Body of pancreas (tissue), 4 donors: Measurements from ENCODE around the gene C4orf33. TPM values are rescaled to one million over a fixed set of nuclear protein-coding genes. Genes with fewer than 3 reads are reported as not detected.

Experiments used
- ATAC-seq: fragments of 150-250 bp; one replicate; pipeline ENCODE4 v1.9.1; 2016
- DNase-seq, 4 donors: peaks; one replicate each; pipeline ENCODE4 v3.0.0-alpha.2; 2019
- H3K27ac ChIP-seq, 4 donors: fragments of 200-600 bp; sonication (generic); 1 replicate in 3 of 4; 2 replicates in 1 of 4; pipeline versions ENCODE4 v1.5.1 to v1.6.1; 2016 to 2019; ENCODE audit warnings: mild to moderate bottlenecking in 1 of 4, mixed read lengths in 1 of 4, moderate library complexity in 1 of 4
- H3K27me3 ChIP-seq, 2 donors: fragments of 200-600 bp; sonication (generic); one replicate each; pipeline ENCODE4 v1.6.0; 2016; ENCODE audit warnings: mild to moderate bottlenecking in 1 of 2
- H3K36me3 ChIP-seq, 2 donors: fragments of 200-600 bp; sonication (generic); replicated peaks in 1 of 2; 2 replicates each; pipeline ENCODE4 v1.5.1; 2016; ENCODE audit warnings: low read depth in 2 of 2; ENCODE audit not compliant: insufficient read depth in 1 of 2
- H3K4me1 ChIP-seq: fragments of 200-600 bp; sonication (generic); one replicate; pipeline ENCODE4 v1.6.0; 2016
- H3K4me3 ChIP-seq, 2 donors: fragments of 200-600 bp; sonication (generic); 1 replicate in 1 of 2; 2 replicates in 1 of 2; pipeline ENCODE4 v1.5.1; 2016 to 2019
- H3K9me3 ChIP-seq, 3 donors: fragments of 200-600 bp; sonication (generic); 1 replicate in 2 of 3; 2 replicates in 1 of 3; pipeline ENCODE4 v1.5.1; 2016
- CTCF ChIP-seq, 7 experiments: fragments of 450-650 bp in 4 of 7; fragments of 200-600 bp in 3 of 7; sonication (generic) in 3 of 7; IDR thresholded peaks; one replicate each; pipeline ENCODE4 v1.5.1; 2016 to 2019; ENCODE audit warnings: antibody characterized with exemption in 7 of 7
- POLR2A ChIP-seq, 3 donors: fragments of 450-650 bp; IDR thresholded peaks; one replicate each; pipeline ENCODE4 v1.6.1; 2016; ENCODE audit warnings: antibody characterized with exemption in 3 of 3, mild to moderate bottlenecking in 2 of 3
- WGBS, 2 donors: methylation state at CpG; one replicate each; pipeline ENCODE4 v1.1.5; 2017; 5-methylcytosine and 5-hydroxymethylcytosine counted together
- intact Hi-C: fragments of 100-400 bp; cut with DNase I; formaldehyde crosslinking; loops from one replicate; pipeline ENCODE4 v1.15.1; 2023
- total RNA-seq, 2 donors: library from RNA; depleted of rRNA; stranded (reverse); fragments of >200 nt; gene quantifications; one replicate each; pipeline ENCODE4 v1.1.0, GENCODE V29; 2016

Gene C4orf33
- total RNA-seq, 2 donors from 2014 or later = 12.2 to 14.3 TPM

DNA sequence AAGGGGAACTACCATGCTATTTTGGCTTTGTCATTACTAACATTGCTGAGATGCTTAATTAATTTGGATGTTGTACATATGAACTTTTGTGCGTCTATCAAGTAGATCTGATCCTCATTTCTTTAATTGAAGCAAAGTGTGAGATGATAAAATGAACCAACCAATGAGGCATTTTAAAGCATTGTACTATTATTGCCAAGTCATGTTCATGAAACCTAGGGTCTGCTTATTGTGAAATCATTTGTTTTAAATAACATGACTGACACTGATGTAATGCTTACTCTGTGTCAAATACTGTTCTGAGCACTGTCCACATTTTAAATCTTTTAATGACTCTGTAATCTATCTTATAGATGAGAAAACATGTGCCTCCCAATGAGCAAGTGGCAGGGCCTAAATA is 57.7 kb downstream of the C4orf33 start:
- intact Hi-C loops = no loop called here
- Histone ChIP-seq H3K4me1 (no peaks in the 10 kb centered on the region), H3K36me3 (no peaks in the 10 kb centered on the region), H3K27ac (no peak overlapping the region), H3K9me3 (no peaks in the 10 kb centered on the region), H3K27me3 (no peaks in the 10 kb centered on the region), H3K4me3 (no peak overlapping the region)
- WGBS, 2 donors = 27 to 68% methylated on average over 1 of the region's 1 CpG
- no peak for ATAC-seq
- no peak for DNase-seq
- TF ChIP-seq POLR2A (IDR thresholded peaks at IDR 0.05) (no peak), CTCF (IDR thresholded peaks at IDR 0.05) (no peak)

DNA sequence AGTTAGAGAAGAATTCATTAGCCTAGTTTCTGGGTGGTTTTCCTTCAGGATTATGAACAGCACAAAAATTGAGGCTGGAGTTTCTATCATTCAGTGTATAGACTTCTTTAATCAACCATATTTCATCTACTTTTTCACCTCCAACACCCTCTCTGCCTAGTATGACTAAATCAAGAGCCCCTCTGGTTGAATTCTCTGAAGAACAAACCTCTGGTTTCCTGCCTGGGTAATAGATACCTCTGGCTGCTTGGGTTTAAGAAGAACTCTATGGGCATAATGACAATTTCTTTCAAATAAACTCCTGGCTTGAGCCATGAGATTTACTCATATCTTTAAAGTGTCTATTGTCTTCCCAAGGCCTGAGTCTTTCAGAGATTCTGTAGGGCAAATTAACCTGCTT is 66.5 kb downstream of the C4orf33 start:
- H3K4me1 ChIP-seq = peaks cover 3% of the 10 kb centered on the region
- DNase-seq (no peak), ATAC-seq (no peak)
- intact Hi-C loops = no loop called here
- no peak overlapping the region for H3K4me3 ChIP-seq
- no peaks in the 10 kb centered on the region for H3K27me3 ChIP-seq
- H3K27ac ChIP-seq = no peak overlapping the region
- no peaks in the 10 kb centered on the region for H3K36me3 ChIP-seq
- no peaks in the 10 kb centered on the region for H3K9me3 ChIP-seq
- TF ChIP-seq CTCF (IDR thresholded peaks at IDR 0.05) (no peak), POLR2A (IDR thresholded peaks at IDR 0.05) (no peak)

DNA sequence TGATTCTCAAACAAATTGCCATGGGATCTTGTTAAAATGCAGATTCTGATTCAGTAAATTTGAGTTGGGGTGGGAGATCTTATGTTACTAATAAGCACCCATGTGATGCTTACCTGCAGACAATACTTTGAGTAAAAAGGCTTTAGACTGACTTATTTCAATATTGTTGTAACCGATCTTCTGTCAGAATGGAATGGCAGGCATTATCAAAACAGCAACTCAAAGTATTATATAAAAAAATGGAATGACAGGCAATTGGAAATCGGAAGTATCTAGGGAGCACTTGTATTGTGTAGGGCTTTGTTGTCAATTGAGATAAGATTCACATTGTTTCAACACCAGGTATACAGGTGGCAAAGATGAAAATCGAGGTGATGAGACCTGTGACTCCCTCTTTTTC is 67.5 kb downstream of the C4orf33 start:
- H3K27ac ChIP-seq = no peak overlapping the region
- DNase-seq (no peak), ATAC-seq (no peak)
- peaks cover 11% of the 10 kb centered on the region for H3K4me1 ChIP-seq
- TF ChIP-seq CTCF (IDR thresholded peaks at IDR 0.05) (no peak), POLR2A (IDR thresholded peaks at IDR 0.05) (no peak)
- no peaks in the 10 kb centered on the region for H3K36me3 ChIP-seq
- no peaks in the 10 kb centered on the region for H3K9me3 ChIP-seq
- intact Hi-C loops = no loop called here
- no peak overlapping the region for H3K4me3 ChIP-seq
- no peaks in the 10 kb centered on the region for H3K27me3 ChIP-seq
- WGBS, 2 donors = 64 to 74% methylated on average over 3 of the region's 3 CpGs

- WGBS, 2 donors = 73 to 79% methylated on average over 3 of the region's 3 CpGs
- intact Hi-C loops = no loop called here
- no peak overlapping the region for H3K27ac ChIP-seq
- H3K4me3 ChIP-seq = no peak overlapping the region
- TF ChIP-seq CTCF (IDR thresholded peaks at IDR 0.05) = no peak
- TF ChIP-seq POLR2A (IDR thresholded peaks at IDR 0.05) = no peak
- H3K9me3 ChIP-seq = no peaks in the 10 kb centered on the region
- peaks cover 11% of the 10 kb centered on the region for H3K4me1 ChIP-seq
- ATAC-seq = no peak
- no peaks in the 10 kb centered on the region for H3K27me3 ChIP-seq
- no peaks in the 10 kb centered on the region for H3K36me3 ChIP-seq
- no peak for DNase-seq
These were observed 68.3 kb downstream of the C4orf33 start for GRCh38 chr4:129164243-129164642.

Other genes with a start within 250 kb of the C4orf33 start
- 10 to 100 TPM in 1 of 2 donors, 1 to 10 TPM in 1; 9.9 to 13.8 TPM for gene SCLT1, start 2.6 kb upstream of the C4orf33 start, total RNA-seq